GM21619 (cell line): ENCODE measurements around the gene LYPD3.

Source experiments
- ATAC-seq: cut with Tn5 transposase; IDR thresholded peaks from one replicate; pipeline ENCODE4 v1.9.1; 2021; ENCODE audit not compliant: unreplicated experiment

LYPD3 gene

GRCh38 chr19:43486412-43486811, 21.0 kb upstream of the LYPD3 start:
- ATAC-seq = no peak

GRCh38 chr19:43485951-43486350, 20.5 kb upstream of the LYPD3 start:
- ATAC-seq = no peak

- no peak for ATAC-seq
These were observed 17.9 kb upstream of the LYPD3 start for GRCh38 chr19:43483281-43483680.

DNA sequence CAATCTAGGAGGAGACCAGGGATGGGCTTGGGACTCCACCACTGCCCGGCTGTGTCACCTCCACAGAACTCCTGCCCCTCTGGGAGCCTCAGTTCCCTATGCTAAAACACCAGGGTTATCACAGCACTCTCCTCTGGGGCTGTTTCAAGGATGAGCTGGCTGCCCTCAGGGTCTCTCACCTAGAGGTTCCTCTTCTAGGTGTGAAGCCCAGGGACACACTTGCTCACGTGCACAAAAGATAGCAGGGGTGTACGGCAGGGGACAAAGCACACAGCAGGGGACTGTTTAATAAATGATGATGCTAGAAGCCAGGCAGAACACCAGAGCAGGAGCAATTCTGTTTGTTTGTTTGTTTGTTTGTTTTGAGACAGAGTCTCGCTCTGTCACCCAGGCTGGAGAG, 16.8 kb upstream of the LYPD3 start:
- ATAC-seq = no peak

DNA sequence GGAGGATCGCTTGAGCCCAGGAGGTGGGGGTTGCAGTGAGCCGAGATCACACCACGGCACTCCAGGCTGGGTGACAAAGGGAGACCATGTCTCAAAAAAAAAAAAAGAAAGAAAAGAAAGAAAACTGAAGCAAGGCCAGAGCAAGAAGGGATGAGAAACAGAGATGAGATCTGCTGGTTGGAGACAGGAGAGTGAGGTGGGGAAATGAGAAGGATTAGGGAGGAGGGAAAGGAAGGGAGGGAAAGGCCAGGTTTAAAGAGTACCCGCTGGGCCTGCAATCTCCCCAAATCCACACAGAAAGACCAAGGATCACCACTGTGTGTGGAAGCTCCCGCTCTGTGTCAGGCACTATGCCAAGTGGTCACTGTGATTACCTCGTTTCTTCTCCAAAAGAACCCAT, 16.3 kb upstream of the LYPD3 start:
- ATAC-seq = no peak

GRCh38 chr19:43480574-43480973, 15.2 kb upstream of the LYPD3 start:
- no peak for ATAC-seq

DNA sequence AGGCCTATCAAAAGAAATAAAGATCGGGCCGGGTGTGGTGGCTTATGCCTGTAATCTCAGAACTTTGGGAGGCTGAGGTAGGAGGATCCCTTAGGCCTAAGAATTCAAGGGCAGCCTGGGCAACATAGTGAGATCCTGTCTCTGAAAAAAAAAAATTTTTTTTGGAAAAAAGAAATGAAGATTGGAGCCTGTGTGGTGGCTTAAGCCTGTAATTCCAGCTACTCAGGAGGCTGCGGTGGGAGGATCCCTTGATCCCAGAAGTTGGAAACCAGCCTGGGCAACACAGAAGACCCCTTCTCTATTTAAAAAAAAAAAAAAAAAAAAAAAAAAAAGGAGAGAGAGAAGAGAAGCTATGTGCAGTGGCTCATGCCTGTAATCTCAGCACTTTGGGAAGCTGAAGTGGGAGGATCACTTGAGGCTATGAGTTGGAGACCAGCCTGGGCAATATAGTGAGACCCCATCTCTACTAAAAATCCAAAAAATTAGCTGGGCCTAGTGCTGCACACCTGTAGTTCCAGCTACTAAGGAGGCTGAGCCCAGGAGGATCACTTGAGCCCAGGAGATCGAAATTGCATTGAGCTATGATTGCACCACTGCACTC, 14.7 kb upstream of the LYPD3 start:
- no peak for ATAC-seq

- no peak for ATAC-seq
These were observed 13.8 kb upstream of the LYPD3 start for GRCh38 chr19:43479226-43479625.

- no peak for ATAC-seq
These were observed 12.9 kb upstream of the LYPD3 start for GRCh38 chr19:43478323-43478722.

- no peak for ATAC-seq
These were observed 11.2 kb upstream of the LYPD3 start for GRCh38 chr19:43476606-43477005.

- ATAC-seq = peak; percentile 62
These were observed 9.7 kb upstream of the LYPD3 start for GRCh38 chr19:43474986-43475705.

DNA sequence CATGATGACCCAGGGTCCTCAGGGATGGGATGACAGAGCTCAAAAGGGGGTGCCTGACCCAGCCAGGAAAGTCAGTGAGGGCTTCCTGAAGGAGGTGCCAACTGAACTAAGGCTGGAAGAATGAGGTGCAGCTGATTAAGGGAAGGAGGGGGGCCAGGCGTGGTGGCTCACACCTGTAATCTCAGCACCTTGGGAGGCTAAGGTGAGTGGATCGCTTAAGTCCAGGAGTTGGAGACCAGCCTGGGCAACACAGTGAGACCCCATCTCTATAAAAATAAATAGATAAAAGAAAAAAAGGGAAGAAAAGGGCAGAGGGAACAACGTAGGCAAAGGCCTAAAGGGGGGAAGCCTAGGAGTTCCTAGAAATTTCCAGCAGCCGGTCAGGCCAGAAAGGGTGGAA, 9.1 kb upstream of the LYPD3 start:
- no peak for ATAC-seq

GRCh38 chr19:43471091-43471490, 5.7 kb upstream of the LYPD3 start:
- ATAC-seq = no peak

- ATAC-seq = no peak
These were observed 4.9 kb upstream of the LYPD3 start for GRCh38 chr19:43470288-43470687.

DNA sequence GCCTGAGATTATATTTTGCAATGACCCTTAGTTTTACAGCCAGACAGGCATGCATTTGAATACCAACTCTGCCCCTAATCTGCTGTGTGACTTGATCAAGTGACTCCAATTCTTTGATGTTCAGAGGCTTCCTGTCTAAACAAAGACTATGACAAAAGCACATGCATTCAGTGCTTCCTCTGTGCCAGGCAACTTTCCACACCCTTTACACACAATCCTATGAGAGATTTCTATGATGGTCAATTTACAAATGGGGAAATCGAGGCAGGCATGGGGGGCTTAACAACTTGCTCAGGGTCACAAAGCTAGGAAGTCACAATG, 3.7 kb upstream of the LYPD3 start:
- no peak for ATAC-seq

DNA sequence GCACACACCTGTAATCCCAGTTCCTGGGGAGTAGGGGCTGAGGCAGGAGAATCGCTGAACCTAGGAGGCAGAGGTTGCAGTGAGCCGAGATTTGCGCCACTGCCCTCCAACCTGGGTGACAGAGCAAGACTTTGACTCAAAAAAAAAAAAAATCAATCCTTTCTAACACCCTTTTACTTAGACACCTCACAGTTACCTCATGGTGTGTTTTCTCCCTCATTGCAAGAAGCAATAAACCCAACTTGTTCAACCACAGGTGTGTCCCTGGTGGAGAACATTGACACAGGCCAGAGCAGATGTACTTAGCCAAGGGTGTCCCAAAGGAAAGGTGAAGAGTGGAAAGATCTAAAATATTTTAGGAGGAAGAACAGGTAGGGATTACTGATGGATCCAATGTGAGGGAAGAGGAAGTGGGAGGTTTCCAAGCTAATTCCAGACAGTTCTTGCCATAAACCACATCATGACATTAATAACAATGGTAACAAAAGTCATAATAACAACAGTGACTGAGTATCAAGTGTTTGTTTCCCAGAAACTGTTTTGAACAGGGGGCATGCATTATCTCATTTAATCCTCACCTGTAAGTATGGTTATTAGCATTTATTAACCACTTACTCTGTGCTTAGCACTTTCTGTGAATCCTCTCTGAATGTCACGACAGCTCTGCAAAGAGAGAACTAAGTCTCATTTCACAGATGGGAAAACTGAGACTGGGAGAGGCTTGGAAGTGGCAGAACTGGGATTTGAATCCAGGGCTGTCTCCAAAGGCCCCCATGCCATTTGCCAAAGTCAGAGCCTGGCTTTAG, 3.1 kb upstream of the LYPD3 start:
- no peak for ATAC-seq

DNA sequence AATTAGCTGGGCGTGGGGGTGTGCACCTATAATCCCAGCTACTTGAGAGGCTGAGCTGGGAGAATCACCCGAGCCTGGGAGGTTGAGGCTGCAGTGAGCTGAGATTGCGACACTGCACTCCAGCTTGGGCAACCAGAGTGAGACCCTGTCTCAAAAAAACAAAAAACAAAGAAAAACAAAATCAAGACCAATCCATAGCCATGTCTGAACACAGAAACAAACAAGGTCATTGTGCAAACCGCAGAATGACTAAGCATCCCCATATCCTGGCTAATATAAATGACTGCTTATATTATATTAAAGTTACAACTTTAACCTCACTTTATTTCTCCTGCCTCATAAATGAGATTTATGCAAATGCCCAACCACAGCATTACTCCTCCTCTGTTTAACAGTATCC, 2.3 kb upstream of the LYPD3 start:
- ATAC-seq = no peak

GRCh38 chr19:43467276-43467675, 1.9 kb upstream of the LYPD3 start:
- no peak for ATAC-seq

GRCh38 chr19:43466793-43467192, 1.4 kb upstream of the LYPD3 start:
- no peak for ATAC-seq

DNA sequence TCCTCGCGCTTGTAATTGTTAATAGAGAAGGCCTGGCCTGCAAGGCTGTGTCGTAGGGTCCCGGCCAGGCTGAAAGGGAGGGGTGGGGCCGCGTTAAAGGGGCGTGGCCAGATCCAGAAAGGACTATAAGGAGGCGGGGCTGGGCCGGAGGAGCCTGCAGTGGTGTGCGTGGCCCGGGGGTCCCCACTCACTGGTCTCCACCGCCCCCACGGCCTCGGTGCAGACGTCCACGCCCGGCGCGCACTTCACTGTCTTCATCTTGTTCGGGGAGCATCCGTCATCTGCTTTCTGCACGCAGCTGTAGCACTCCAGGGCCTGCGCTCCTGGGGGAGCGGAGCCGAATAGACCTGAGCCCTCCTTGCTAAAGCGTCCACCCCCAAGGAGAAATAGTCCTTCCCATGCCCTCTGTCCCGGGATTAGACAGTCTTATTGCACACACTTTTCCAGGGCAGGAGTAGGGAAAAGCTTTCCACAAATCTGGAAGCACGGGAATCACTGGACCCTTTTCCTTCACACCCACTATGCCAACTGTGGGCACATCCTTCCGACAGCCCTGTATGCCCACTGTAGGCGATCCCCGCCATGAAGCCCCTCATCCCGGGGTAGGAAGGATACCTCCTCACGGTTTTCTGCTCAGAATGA, 1.2 kb downstream of the LYPD3 start:
- ATAC-seq = peak; percentile 31

- peak; percentile 79 for ATAC-seq
These were observed 1.9 kb downstream of the LYPD3 start for GRCh38 chr19:43463381-43464133.
